HepG2 (cell line): ENCODE data around the gene BCL2L11. TPM values are rescaled to one million over a fixed set of nuclear protein-coding genes. Genes with fewer than 3 reads are reported as not detected.
A peak's percentile ranks its signal among the peaks of the same experiment; 100 is the strongest.

Experiments
- ATF5 ChIP-seq: sonication (generic); formaldehyde crosslinking; IDR thresholded peaks from 2 replicates; pipeline ENCODE4 v1.4.0; 2020; ENCODE audit warnings: mild to moderate bottlenecking, low read depth, missing genetic modification reagents
- DPF2 ChIP-seq: sonication (generic); formaldehyde crosslinking; IDR thresholded peaks from 2 replicates; pipeline ENCODE4 v1.4.0; 2020; ENCODE audit warnings: mild to moderate bottlenecking, low read depth, missing genetic modification reagents, borderline replicate concordance
- FOXO4 ChIP-seq: sonication (generic); formaldehyde crosslinking; conservative IDR thresholded peaks from 2 replicates; pipeline ENCODE4 v1.8.1; 2023; ENCODE audit warnings: missing genetic modification reagents
- HIVEP1 ChIP-seq: sonication (generic); formaldehyde crosslinking; IDR thresholded peaks from 2 replicates; pipeline ENCODE4 v1.4.0; 2020; ENCODE audit warnings: mild to moderate bottlenecking, missing genetic modification reagents
- KDM2A ChIP-seq: sonication (generic); formaldehyde crosslinking; IDR thresholded peaks from 2 replicates; pipeline ENCODE4 v1.4.0; 2020; ENCODE audit warnings: low read depth, missing genetic modification reagents, borderline replicate concordance
- SAP130 ChIP-seq: IDR thresholded peaks from 2 replicates; pipeline ENCODE4 v1.6.1; 2016; ENCODE audit warnings: low read depth
- SIN3A ChIP-seq: IDR thresholded peaks from 2 replicates; pipeline ENCODE4 v1.6.1; 2011; ENCODE audit warnings: low read depth, mild to moderate bottlenecking, control low read depth, low read length, borderline replicate concordance
- SNAPC4 ChIP-seq: sonication (generic); formaldehyde crosslinking; IDR thresholded peaks from 2 replicates; pipeline ENCODE4 v1.4.0; 2020; ENCODE audit warnings: mild to moderate bottlenecking, missing genetic modification reagents
- ZNF318 ChIP-seq: sonication (generic); formaldehyde crosslinking; IDR thresholded peaks from 2 replicates; pipeline ENCODE4 v1.4.0; 2020; ENCODE audit warnings: mild to moderate bottlenecking, missing genetic modification reagents
- polyA plus RNA-seq, 8 experiments: library from polyadenylated mRNA; depleted of rRNA in 3 of 8; stranded (reverse) in 7 of 8; unstranded in 1 of 8; fragments of >200 nt; fragmentation: Illumina TruSeq in 4 of 8; extraction: Trizol in 4 of 8; gene quantifications; 2 replicates each; pipeline versions ENCODE4 v1.2.1 to v1.2.3, GENCODE V29; 2011 to 2016; ENCODE audit warnings: low read depth in 4 of 8, missing spikeins in 1 of 8, mixed read lengths in 1 of 8; ENCODE audit not compliant: insufficient read depth in 1 of 8
- total RNA-seq, 5 experiments: library from RNA; depleted of rRNA; stranded (reverse); fragments of >200 nt; fragmentation: Illumina TruSeq; extraction: Trizol; gene quantifications; 2 replicates each; pipeline ENCODE4 v1.2.3, GENCODE V29; 2016; ENCODE audit warnings: low read depth in 1 of 5

Gene BCL2L11
- total and polyA plus RNA-seq, 2 of the 13 experiments (the other 11 are each of a cell fraction or from before 2014, with no cell fraction given): 6.1 to 9.7 TPM

- TF ChIP-seq ZNF318 (CRISPR knock-in tag) (0 out of 2 replicates have a peak, but pooled peaks have one; percentile 20), KDM2A (CRISPR knock-in tag) (peak; percentile 54; the same call in 1 of the 2 replicates), SAP130 (peak; percentile 82), DPF2 (no peak), FOXO4 (peak; percentile 97; the same call in 1 of the 2 replicates), SIN3A (peak; percentile 95; the same call in 1 of the 2 replicates), ATF5 (no peak), HIVEP1 (CRISPR knock-in tag) (peak; percentile 62; the same call in 1 of the 2 replicates), SNAPC4 (CRISPR knock-in tag) (peak; percentile 92)
These were observed 1.3 kb downstream of the BCL2L11 start (continued) for GRCh38 chr2:111121828-111122630.
